Neural cell (in vitro differentiated cells): Measurements from ENCODE around the gene PRSS33. TPM values are rescaled to one million over a fixed set of nuclear protein-coding genes. Genes with fewer than 3 reads are reported as not detected.

Experiments used
- H2AFZ ChIP-seq: fragments of 200-600, 300-800 bp; sonication (generic), shearing (Covaris generic); 2 replicates; pipeline ENCODE4 v1.6.0; 2014; ENCODE audit warnings: low read depth, mild to moderate bottlenecking, antibody characterized with exemption, low read length, moderate library complexity
- H3F3A ChIP-seq: fragments of 200-600 bp; shearing (Covaris generic); 2 replicates; pipeline ENCODE4 v1.6.1; 2016; ENCODE audit warnings: mild to moderate bottlenecking, moderate library complexity, mixed read lengths, antibody characterized with exemption, low read length; ENCODE audit not compliant: insufficient read depth, poor library complexity, severe bottlenecking
- H3K27ac ChIP-seq: fragments of 200-600, 300-800 bp; sonication (generic), shearing (Covaris generic); 2 replicates; pipeline ENCODE4 v1.5.1; 2014; ENCODE audit warnings: mild to moderate bottlenecking, low read length, moderate library complexity
- H3K27me3 ChIP-seq: fragments of 300-800, 200-600 bp; sonication (generic), shearing (Covaris generic); 2 replicates; pipeline ENCODE4 v1.6.0; 2014; ENCODE audit warnings: mild to moderate bottlenecking, low read depth, low read length, moderate library complexity; ENCODE audit not compliant: insufficient read depth
- H3K36me3 ChIP-seq: fragments of 300-800, 200-600 bp; sonication (generic), shearing (Covaris generic); 2 replicates; pipeline ENCODE4 v1.5.1; 2014; ENCODE audit warnings: mild to moderate bottlenecking, antibody characterized with exemption, low read length, moderate library complexity; ENCODE audit not compliant: insufficient read depth
- H3K4me2 ChIP-seq: fragments of 300-800, 200-600 bp; sonication (generic), shearing (Covaris generic); 2 replicates; pipeline ENCODE4 v1.6.0; 2014; ENCODE audit warnings: mild to moderate bottlenecking, low read length
- H3K4me3 ChIP-seq: fragments of 300-800, 200-600 bp; sonication (generic), shearing (Covaris generic); 2 replicates; pipeline ENCODE4 v1.5.1; 2014; ENCODE audit warnings: mild to moderate bottlenecking, low read length, moderate library complexity
- H3K79me2 ChIP-seq: fragments of 200-600 bp; shearing (Covaris generic); replicated peaks from 2 replicates; pipeline ENCODE4 v1.6.0; 2014; ENCODE audit warnings: mild to moderate bottlenecking, low read length, moderate library complexity; ENCODE audit not compliant: insufficient read depth
- H3K9ac ChIP-seq: fragments of 300-800, 200-600 bp; sonication (generic), shearing (Covaris generic); 2 replicates; pipeline ENCODE4 v1.6.1; 2016; ENCODE audit warnings: mild to moderate bottlenecking, low read length, mixed read lengths
- H3K9me2 ChIP-seq: fragments of 200-600 bp; shearing (Covaris generic); 2 replicates; pipeline ENCODE4 v1.6.1; 2016; ENCODE audit warnings: mild to moderate bottlenecking, low read length, mixed read lengths; ENCODE audit not compliant: insufficient read depth
- H3K9me3 ChIP-seq: fragments of 200-600, 300-800 bp; sonication (generic), shearing (Covaris generic); 2 replicates; pipeline ENCODE4 v1.6.1; 2016; ENCODE audit warnings: mild to moderate bottlenecking, mixed run types, low read length, moderate library complexity, mixed read lengths
- H4K20me1 ChIP-seq: fragments of 200-600 bp; shearing (Covaris generic); 2 replicates; pipeline ENCODE4 v1.6.1; 2016; ENCODE audit warnings: mild to moderate bottlenecking, mixed run types; ENCODE audit not compliant: insufficient read depth
- EP300 ChIP-seq: fragments of 450-650 bp; conservative IDR thresholded peaks from 2 replicates; pipeline ENCODE4 v1.6.1; 2014; ENCODE audit warnings: antibody characterized with exemption, mild to moderate bottlenecking, moderate library complexity; ENCODE audit not compliant: poor library complexity, severe bottlenecking
- EZH2 ChIP-seq: fragments of 200-600, 300-800 bp; shearing (Covaris generic), sonication (generic); IDR thresholded peaks from 2 replicates; pipeline ENCODE4 v1.6.1; 2014; ENCODE audit warnings: antibody characterized with exemption, low read length, borderline replicate concordance, mild to moderate bottlenecking; ENCODE audit not compliant: insufficient read depth, poor library complexity, severe bottlenecking
- MXI1 ChIP-seq: fragments of 450-650 bp; conservative IDR thresholded peaks from 2 replicates; pipeline ENCODE4 v1.6.1; 2014; ENCODE audit warnings: antibody characterized with exemption, mild to moderate bottlenecking; ENCODE audit not compliant: poor library complexity, severe bottlenecking
- POLR2AphosphoS5 ChIP-seq: IDR thresholded peaks from 2 replicates; pipeline ENCODE4 v1.6.1; 2012
- RAD21 ChIP-seq: fragments of 450-650 bp; conservative IDR thresholded peaks from 2 replicates; pipeline ENCODE4 v1.6.1; 2014; ENCODE audit warnings: antibody characterized with exemption, mild to moderate bottlenecking, moderate library complexity
- REST ChIP-seq: IDR thresholded peaks from 2 replicates; pipeline ENCODE4 v1.6.1; 2012; ENCODE audit warnings: borderline replicate concordance
- SMC3 ChIP-seq: fragments of 450-650 bp; conservative IDR thresholded peaks from 2 replicates; pipeline ENCODE4 v1.6.1; 2014; ENCODE audit warnings: antibody characterized with exemption, mild to moderate bottlenecking, moderate library complexity; ENCODE audit not compliant: poor library complexity
- TAF1 ChIP-seq: IDR thresholded peaks from 2 replicates; pipeline ENCODE4 v1.6.1; 2012; ENCODE audit warnings: low read depth
- polyA plus RNA-seq: library from polyadenylated mRNA; depleted of rRNA; stranded (reverse); fragments of >200 nt; gene quantifications from 2 replicates; pipeline ENCODE4 v1.2.3, GENCODE V29; 2014
- TF ChIP-seq, protein P1 (sequence below): fragments of 450-650 bp; IDR thresholded peaks from 2 replicates; pipeline ENCODE4 v1.5.1; 2014; ENCODE audit warnings: antibody characterized with exemption, mild to moderate bottlenecking, moderate library complexity; ENCODE audit not compliant: poor library complexity, severe bottlenecking

Gene PRSS33
- polyA plus RNA-seq, 1 donor from 2014 or later = not detected

- Histone ChIP-seq H3K4me2 (no peak overlapping the region), H3F3A (no peaks in the 10 kb centered on the region), H3K36me3 (no peaks in the 10 kb centered on the region), H3K27me3 (no peaks in the 10 kb centered on the region), H3K4me3 (no peak overlapping the region), H3K9me2 (no peaks in the 10 kb centered on the region), H4K20me1 (no peaks in the 10 kb centered on the region), H3K27ac (no peak overlapping the region), H3K9me3 (no peaks in the 10 kb centered on the region), H3K79me2 (no peaks in the 10 kb centered on the region), H2AFZ (no peak overlapping the region), H3K9ac (no peak overlapping the region)
- TF ChIP-seq RAD21 = no peak
- TF ChIP-seq MXI1 = no peak
- no peak for TF ChIP-seq SMC3
- no peak for TF ChIP-seq TAF1
Measured at GRCh38 chr16:2830355-2830695, 43.0 kb upstream of the PRSS33 start.

GRCh38 chr16:2829501-2830354 is 42.4 kb upstream of the PRSS33 start, which contains the start of gene ZG16B:
TSS of gene ZG16B (plus strand) at chr16:2830303. CDS start at chr16:2830442, 139 bp downstream.
- Histone ChIP-seq H3K4me3 (no peak within 1 kb of the TSS), H2AFZ (no peak within 1 kb of the TSS), H3K9me3 (no peaks in the 10 kb centered on the region), H3K27ac (no peak within 1 kb of the TSS), H3K9me2 (no peaks in the 10 kb centered on the region), H3K9ac (no peak within 1 kb of the TSS), H3K36me3 (no peaks in the 10 kb centered on the region), H3K27me3 (no peaks in the 10 kb centered on the region), H3K79me2 (no peaks in the 10 kb centered on the region), H3F3A (no peaks in the 10 kb centered on the region), H3K4me2 (no peak within 1 kb of the TSS), H4K20me1 (no peaks in the 10 kb centered on the region)
- TF ChIP-seq, protein P1, sequence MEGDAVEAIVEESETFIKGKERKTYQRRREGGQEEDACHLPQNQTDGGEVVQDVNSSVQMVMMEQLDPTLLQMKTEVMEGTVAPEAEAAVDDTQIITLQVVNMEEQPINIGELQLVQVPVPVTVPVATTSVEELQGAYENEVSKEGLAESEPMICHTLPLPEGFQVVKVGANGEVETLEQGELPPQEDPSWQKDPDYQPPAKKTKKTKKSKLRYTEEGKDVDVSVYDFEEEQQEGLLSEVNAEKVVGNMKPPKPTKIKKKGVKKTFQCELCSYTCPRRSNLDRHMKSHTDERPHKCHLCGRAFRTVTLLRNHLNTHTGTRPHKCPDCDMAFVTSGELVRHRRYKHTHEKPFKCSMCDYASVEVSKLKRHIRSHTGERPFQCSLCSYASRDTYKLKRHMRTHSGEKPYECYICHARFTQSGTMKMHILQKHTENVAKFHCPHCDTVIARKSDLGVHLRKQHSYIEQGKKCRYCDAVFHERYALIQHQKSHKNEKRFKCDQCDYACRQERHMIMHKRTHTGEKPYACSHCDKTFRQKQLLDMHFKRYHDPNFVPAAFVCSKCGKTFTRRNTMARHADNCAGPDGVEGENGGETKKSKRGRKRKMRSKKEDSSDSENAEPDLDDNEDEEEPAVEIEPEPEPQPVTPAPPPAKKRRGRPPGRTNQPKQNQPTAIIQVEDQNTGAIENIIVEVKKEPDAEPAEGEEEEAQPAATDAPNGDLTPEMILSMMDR = no peak
- TF ChIP-seq SMC3 = no peak
- TF ChIP-seq EZH2 = no peak
- TF ChIP-seq RAD21 = no peak
- no peak for TF ChIP-seq MXI1
- no peak for TF ChIP-seq TAF1
- no peak for TF ChIP-seq POLR2AphosphoS5
- TF ChIP-seq EP300 = no peak
- no peak for TF ChIP-seq REST
